Measurements from ENCODE around the gene ABCB6.
A peak's percentile ranks its signal among the peaks of the same experiment; 100 is the strongest.
"Not testable (repeated sequence)": the region's sequence is repeated elsewhere in the genome, so short reads cannot be mapped to it uniquely, and the experiment has no call there.

The ABCB6 gene

DNA sequence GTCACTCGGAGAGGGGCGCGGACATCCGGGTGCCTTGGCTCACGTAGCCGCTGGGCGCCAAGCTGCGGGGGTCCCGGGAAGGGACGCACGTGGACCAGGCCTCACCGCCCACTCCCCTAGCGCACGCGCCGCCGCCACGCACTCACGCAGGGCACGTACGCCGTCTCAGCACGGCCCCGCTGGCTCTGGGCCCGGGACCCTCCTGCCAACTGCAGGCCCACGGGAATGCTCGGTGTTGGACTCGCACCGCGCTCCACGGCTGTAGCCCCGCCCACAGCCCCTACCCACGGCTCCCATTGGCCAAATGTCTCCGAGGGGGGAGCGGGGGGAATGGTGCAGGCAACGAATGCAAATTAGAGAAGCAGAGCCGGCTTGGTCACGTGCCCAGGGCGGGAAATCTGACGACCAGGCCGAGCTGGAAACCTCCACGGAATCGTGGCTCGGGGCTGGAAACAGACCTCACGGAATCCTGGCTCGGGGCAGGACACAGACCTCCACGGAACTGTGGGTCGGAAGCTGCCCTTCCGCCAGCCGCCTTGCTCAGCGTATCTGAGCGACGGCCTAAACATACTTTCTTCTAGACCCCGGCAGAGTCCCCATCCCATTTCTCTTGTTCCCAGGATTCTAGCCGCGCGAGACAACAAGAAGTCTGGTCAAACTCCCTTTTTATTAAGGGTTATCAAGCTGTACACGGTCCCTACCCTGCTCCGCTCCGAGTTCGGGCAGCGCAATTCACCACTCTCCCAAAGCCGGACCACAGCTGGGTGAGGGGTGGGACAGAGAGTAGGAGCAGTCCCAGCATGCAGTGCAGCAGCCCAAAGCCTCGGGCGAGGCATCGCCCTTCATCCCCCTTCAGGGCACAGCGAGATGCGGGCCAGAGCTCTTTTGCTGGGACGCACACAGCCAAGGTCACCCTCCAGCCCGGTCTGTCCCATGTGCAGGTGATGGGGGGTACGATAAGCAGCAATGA, at the start of gene ABCB6:
Gene ABCB6 (minus strand): TSS at position 227 of the 970 bp plus-strand sequence. CDS start 285 bp downstream, outside the sequence.
- DNase-seq (ENCODE audit: low read depth in 2 of 2) = peak; percentile 54 to 79

GRCh38 chr2:219268294-219268693, 49.5 kb upstream of the ABCB6 start:
- DNase-seq (ENCODE audit: low read depth in 2 of 2) = no peak

GRCh38 chr2:219266886-219267285, 48.1 kb upstream of the ABCB6 start:
- DNase-seq (ENCODE audit: low read depth in 2 of 2) = no peak

GRCh38 chr2:219266232-219266631, 47.5 kb upstream of the ABCB6 start:
- no peak for DNase-seq (ENCODE audit: low read depth in 2 of 2)

- DNase-seq (ENCODE audit: low read depth in 2 of 2) = no peak
These were observed 42.5 kb upstream of the ABCB6 start for GRCh38 chr2:219261024-219261855.

DNA sequence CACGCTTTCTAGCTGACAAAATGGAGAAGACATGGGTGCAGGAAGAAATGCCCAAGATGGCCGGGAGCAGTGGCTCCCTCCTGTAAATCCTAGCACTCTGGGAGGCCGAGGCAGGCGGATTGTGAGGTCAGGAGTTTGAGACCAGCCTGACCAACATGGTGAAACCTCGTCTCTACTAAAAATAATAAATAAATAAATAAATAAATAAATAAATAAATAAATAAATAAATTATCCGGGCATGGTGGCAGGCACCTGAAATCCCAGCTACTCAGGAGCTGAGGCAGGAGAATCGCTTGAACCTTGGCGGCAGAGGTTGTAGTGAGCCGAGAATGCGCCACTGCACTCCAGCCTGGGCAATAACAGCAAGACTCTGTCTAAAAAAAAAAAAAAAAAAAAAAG, 40.2 kb upstream of the ABCB6 start:
- not testable (repeated sequence) for DNase-seq (ENCODE audit: low read depth in 2 of 2)

GRCh38 chr2:219254590-219255201, 35.9 kb upstream of the ABCB6 start:
- DNase-seq (ENCODE audit: low read depth in 2 of 2) = no peak

DNA sequence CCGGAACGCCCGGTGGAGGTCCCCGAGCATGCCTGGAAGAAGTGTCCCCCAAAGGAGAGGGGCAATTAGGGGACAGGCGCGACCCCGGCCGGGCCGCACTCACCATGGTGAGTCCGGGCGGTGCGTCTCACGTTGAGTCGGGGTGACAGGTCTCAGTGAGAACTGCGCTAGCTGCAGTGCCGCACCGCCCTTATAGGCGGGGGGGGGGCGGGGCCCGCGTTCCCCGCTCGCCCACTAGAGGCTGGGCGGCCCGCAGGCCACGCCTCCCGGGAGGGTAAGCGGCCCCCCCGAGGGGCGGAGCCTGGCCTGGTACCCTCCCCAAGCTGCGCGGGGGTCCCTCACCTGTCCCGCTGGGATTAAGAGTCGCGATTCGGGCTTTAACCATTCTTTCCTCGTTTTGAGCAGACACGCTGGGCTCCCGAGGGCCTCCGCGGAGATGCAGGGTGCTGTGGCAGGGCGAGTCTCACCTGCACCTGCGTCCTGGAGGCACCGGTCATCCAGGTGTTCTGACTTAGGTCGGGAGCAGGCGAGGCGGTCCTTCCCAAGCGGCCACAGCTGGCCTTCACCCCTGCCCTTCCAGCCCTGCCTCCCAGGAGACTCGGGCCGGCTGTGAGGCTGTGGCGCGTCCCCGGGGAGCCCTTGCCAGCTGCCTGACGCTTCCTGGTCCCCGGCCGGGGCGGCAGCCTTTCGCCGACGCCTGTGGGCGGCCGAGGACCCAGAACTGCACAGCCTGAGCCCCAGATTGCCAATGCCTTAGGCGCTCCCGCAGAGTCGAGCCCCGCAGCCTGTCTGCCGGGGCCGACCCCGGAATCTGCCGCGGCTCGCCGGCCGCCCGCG, 35.2 kb upstream of the ABCB6 start, which contains the start of gene TUBA4A:
Gene TUBA4A (minus strand): TSS at position 166 of the 837 bp plus-strand sequence. CDS start 60 bp downstream, at position 106.
- DNase-seq (ENCODE audit: low read depth in 2 of 2) = peak; percentile 81 to 87

DNA sequence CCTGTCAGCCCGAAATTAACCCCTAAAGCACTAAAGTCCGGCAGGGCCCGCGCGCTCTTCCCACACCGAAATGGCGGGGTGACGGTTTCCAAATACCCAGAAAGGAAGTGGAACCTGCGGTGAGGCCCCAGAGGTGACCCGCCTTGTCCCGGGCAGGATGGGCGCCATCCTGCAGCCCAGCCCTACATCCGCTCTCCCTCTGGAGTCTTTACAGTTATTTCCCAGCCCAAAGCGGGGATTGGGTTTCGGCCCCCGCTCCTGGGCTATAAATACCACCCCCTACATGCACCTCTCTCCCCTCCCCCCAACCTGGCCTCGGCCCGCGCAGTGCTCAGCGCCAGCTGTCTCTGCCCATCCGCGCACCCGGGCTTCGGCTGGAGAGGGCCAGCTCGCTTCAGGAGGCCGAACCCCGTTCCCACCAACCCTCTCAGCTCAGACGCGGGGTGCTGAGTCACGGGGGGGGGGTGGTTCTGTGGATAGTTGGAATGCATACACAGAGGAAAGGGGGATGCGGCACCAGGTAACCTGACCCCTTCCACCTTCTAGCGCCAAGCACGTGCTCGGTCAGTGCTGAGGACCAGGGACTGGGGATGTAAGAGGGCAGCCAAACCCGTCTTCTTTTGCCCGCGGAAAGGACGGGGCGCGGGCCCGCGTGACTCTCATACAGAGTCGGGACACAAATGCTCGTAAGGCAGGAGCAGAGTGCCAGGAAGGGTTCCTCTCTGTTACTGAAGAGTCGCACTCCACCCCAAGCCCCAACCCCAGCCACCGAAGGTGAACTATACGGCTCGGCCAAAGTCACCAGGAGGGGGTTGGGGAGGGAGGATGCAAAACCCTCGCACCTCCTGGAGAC, 34.4 kb upstream of the ABCB6 start, which contains the start of gene TUBA4B:
Gene TUBA4B (plus strand): TSS at position 344 of the 853 bp plus-strand sequence. CDS start 165 bp downstream, at position 509.
- DNase-seq (ENCODE audit: low read depth in 2 of 2) = no peak

GRCh38 chr2:219252570-219252899, 33.8 kb upstream of the ABCB6 start:
- no peak for DNase-seq (ENCODE audit: low read depth in 2 of 2)

DNA sequence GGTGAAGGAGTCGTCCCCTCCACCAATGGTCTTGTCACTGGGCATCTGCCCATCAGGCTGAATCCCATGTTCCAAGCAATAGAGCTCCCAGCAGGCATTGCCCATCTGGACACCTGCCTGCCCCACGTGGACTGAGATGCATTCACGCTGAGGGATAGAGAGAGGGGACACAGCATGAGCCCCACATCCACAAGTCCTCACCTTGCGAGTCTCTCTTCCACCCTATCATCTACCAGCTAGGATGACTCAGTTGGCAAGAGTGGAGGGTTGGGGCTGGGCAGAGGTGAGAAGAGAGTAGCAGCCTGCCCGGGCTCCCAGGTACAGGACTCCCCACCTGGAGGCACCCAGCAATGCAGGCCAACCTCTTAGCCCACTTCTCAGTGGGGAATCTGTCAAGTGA, 33.3 kb upstream of the ABCB6 start:
- no peak for DNase-seq (ENCODE audit: low read depth in 2 of 2)

DNA sequence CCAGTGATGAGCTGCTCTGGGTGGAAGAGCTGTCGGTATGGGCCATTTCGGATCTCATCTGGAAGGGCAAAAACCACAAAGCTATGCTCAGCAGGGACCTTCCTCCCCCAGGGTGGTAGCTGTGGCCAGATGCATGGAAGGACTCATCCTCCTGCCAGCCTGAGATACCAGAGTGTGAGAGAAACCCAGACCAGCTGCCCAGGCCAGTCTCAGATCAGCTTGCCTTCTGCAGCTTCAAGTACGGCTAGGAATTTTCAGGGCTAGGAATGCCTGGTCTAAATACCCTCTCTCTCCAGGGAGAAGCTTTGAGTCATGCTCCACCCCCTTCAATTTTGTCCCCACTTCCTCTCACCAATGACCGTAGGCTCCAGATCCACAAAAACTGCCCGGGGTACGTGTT, 32.9 kb upstream of the ABCB6 start:
- DNase-seq (ENCODE audit: low read depth in 2 of 2) = no peak

DNA sequence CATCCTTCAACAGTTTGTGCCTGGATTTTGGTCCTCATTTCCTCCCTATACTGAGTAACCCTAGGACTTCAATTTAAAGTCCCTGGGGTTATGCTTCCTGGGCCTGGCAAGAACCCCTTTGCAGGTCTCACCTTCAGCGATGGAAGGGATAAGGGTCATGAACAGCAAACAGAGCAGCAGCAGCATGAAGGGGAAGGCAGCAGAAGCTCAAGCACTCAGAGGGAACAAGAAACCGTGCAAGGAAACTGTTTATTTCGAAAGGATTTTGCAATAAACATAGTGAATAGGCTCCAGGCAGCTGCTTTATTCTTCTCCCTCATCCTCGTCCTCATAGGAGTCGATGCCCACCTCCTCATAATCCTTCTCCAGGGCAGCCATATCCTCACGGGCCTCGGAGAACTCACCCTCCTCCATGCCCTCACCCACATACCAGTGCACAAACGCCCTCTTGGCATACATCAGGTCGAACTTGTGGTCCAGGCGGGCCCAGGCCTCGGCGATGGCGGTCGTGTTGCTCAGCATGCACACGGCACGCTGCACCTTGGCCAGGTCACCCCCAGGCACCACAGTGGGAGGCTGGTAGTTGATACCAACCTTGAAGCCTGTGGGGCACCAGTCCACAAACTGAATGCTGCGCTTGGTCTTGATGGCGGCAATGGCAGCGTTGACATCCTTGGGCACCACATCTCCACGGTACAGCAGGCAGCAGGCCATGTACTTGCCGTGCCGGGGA, 31.5 kb upstream of the ABCB6 start:
- no peak for DNase-seq (ENCODE audit: low read depth in 2 of 2)

DNA sequence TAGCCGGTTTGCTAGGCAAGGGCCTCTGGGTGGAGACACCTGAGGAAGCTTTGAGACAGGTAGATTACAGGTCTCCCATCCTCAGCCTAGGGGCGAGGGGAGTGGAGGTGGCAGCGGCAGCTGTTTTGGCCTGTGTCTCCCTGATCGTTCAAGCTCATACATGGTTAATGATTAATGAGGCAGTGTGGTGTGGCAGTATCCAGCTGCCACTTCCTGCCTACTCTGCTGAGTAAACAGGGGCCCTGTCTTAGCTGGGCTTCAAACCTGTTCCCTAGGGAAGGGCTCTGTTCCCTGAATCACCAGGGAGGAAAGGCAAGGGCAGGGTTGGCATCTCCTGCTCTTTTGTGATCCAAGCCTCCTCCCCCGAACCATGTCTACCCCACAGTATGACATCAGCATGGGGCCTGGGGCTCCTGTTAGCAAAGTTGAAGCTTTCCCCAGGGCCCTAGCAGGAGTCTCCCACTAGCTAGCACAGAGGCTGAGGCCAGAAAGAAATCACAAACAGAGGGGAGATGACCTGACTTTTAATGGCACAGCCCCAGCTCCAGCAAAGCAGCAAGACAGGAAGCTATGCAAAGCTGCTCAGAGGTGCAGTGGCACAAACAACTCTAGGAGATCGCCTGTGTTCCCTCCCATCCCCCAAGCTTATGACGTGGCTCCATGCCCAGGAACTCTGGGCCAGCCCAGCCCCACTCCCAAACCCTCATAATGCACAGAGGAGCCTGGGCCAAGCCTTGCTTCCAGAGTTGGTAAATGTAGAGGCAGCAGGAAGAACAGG, 30.6 kb upstream of the ABCB6 start:
- DNase-seq (ENCODE audit: low read depth in 2 of 2) = no peak

GRCh38 chr2:219248845-219249202, 30.1 kb upstream of the ABCB6 start:
- DNase-seq (ENCODE audit: low read depth in 2 of 2) = no peak

DNA sequence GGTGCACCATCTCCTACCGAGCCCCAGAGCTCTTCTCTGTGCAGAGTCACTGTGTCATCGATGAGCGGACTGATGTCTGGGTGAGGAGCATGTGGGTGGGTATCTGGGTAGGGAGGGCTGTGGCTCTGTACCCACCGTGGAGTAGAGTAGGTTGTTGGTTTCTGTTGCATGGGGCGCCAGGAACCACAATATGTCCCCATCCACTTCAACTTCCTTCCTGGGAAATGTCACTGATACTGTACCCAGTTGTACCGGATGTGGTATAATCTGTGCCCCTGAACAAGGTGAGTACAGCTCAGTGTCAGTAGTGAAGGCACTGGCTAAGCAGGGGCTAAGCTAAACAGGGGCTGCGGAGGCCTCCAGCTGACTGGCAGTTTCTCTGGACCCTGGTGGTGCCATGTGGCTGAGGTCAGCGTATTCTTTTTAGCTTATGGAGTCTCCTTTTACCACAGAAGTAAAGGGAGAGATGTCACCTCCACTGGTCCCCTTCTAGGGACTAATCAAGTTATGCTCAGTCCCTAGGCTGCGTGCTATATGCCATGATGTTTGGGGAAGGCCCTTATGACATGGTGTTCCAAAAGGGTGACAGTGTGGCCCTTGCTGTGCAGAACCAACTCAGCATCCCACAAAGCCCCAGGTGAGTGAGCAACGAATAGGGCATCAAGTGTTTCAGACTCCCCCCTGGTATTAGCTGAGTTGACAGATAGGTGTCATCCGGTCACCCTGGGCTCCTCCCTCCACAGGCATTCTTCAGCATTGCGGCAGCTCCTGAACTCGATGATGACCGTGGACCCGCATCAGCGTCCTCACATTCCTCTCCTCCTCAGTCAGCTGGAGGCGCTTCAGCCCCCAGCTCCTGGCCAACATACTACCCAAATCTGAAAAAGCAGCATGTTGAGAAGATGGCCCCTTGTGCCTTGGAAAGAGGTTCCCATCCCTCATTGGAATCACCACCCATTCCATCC, 29.2 kb upstream of the ABCB6 start:
- no peak for DNase-seq (ENCODE audit: low read depth in 2 of 2)

- no peak for DNase-seq (ENCODE audit: low read depth in 2 of 2)
These were observed 27.8 kb upstream of the ABCB6 start for GRCh38 chr2:219246559-219246958.

GRCh38 chr2:219245899-219246230, 27.1 kb upstream of the ABCB6 start:
- DNase-seq (ENCODE audit: low read depth in 2 of 2) = no peak
